SKM-1 (cell line): ENCODE measurements around the gene NTHL1.
"Not testable (repeated sequence)": the region's sequence is repeated elsewhere in the genome, so short reads cannot be mapped to it uniquely, and the experiment has no call there.

Experiments used
- DNase-seq: peaks from one replicate; lab custom pipeline; 2025; ENCODE audit not compliant: unreplicated experiment; lab: John Stamatoyannopoulos, UW

NTHL1 gene

GRCh38 chr16:2011726-2012125 lies 35.9 kb downstream of the NTHL1 start:
- not testable (repeated sequence) for DNase-seq

GRCh38 chr16:2009791-2010510 lies 37.7 kb downstream of the NTHL1 start, which contains the start of gene ZNF598:
Gene ZNF598, minus strand, starts transcription at chr16:2009821.
- DNase-seq = peak; percentile 49

- DNase-seq = no peak
Measured at GRCh38 chr16:2009164-2009711, 38.4 kb downstream of the NTHL1 start.

GRCh38 chr16:2008631-2009163 lies 38.9 kb downstream of the NTHL1 start:
- DNase-seq = no peak

DNA sequence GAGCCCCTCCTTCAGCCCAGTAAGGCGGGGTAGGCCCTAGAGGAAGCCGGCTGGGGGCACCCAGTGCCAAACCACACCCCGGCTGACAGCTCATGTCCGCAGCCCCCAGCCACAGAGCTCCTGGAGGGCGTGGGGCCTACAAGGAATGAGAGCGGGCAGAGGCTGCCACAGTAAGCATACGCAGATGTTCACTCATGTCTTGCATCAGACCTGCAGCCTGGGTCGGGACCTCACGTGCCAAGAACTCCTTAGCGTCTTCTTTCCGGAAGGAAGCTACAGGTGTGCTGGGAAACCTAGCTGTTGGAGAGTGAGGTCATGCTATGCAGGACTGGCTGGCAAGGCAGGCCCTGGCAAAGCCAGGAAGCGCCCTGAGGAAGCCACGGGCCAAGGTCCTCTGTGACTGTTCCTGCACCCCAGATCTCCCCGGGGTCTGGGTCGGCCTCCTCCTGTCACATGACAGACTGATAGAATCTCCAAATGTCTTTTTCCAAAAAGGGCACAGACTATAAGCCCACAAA lies 39.6 kb downstream of the NTHL1 start:
- DNase-seq = no peak

DNA sequence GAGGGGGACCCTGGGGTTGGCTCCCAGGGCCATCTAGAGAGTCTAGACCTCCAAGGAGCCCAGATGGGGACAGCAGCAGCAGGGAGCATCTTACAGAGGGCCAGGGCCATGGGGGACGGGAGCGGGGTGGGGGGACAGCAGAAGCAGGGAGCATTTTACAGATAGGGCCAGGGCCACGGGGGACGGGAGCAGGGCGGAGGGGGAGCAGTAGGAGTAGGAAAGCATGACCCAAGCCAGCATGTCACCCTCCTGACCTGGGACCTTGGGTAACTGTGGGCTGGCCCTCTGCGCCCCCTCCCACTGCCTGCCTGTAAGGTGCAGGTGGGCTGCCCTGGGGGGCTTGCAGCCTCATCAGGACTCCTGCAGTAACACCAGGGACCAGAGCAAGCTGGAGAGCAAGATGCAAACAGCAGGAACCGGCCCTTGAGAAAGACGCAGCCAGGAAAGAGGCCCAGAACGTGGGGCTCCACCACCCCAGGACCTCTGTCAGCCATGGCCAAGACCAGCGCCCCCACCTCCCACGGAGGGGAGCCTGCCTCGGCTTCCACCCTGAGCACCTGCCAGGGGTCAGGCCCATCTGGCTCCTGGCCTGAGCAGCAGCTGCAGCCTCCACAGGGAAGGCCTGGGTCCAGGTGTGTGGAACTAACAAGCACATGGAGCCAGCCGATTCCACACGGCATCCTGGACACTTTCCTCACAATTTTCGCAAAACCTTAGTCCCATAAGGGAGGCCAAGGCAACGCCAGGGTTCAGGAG lies 40.4 kb downstream of the NTHL1 start:
- DNase-seq = no peak

- no peak for DNase-seq
Measured at GRCh38 chr16:2006317-2006716, 41.3 kb downstream of the NTHL1 start.

GRCh38 chr16:2005646-2006045 lies 42.0 kb downstream of the NTHL1 start:
- no peak for DNase-seq

DNA sequence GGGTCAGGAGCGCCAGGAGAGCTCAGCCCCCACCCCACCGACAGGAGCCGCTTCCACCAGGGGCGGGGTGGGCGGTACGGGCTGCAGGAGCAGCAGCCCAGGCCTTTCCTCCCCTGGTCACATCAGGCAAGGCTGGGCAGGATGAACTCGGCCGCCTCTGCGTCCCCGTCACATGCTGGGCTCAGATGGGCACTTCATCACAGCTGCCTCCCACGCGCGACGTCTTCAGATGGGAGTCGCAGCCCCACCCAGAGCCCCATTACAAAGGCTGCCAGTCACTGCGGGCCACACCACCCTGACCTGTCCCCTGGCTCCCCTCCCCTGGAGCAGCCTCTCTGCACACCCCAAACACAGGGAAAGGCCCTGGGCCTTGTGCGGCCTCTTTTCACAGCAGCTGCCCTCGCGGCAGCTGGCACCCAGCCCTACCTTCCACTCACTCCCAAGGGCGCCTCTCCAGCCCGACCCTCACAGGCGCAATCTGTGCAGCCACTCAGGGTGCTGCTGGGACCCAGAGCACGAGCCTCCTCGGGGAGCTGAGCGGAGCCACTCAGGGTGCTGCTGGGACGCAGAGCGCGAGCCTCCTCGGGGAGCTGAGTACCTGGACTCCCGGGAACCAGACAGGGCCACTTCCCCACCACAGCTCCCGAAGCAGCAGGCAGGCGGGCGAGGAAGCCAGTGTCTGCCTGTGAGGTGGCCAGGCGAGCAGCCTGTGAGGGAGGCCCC lies 42.7 kb downstream of the NTHL1 start:
- no peak for DNase-seq

DNA sequence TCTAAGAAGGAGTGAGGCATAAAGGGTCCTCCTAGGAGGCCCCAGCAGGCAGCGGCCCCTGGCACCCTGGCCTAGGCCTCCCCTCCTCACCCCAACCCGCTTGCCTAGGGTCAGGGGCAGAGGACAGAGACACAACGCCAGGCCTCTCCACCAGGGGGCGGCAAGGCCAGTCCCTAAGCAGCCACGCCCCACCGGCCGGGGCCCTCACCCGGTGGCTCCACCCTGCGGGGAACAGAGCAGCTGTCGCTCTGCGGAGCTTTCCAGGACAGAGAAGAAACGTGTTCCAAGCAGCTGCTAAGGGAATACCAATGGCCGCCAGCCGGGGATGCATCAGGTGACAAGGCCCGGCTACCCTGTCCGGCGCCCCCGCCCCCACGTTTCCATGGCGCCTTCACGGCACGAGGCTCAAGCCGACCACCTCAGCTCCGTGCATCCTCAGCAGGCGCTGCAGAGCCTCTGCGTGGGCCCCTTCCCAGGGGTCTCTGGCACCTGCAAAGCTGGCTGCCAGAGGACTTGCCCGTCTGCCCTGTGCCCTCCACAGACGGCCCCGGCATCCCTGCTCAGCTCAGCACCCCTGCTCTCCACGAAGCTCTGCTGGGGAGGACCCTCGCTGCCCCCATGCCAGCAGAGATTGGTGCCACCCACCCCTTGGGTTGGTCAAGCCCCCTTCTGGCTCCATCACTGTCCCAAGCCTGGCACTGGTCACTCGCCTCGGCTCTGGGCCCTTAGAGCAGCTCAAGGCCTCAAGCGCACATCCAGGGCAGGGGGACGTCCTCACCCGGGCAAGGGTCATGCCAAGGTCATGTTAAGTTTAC lies 43.6 kb downstream of the NTHL1 start:
- DNase-seq = peak; percentile 87

GRCh38 chr16:2003231-2003826 lies 44.3 kb downstream of the NTHL1 start:
- no peak for DNase-seq

- no peak for DNase-seq
Measured at GRCh38 chr16:2002406-2003230, 45.0 kb downstream of the NTHL1 start.

- DNase-seq = no peak
Measured at GRCh38 chr16:2001456-2002355, 45.9 kb downstream of the NTHL1 start.

DNA sequence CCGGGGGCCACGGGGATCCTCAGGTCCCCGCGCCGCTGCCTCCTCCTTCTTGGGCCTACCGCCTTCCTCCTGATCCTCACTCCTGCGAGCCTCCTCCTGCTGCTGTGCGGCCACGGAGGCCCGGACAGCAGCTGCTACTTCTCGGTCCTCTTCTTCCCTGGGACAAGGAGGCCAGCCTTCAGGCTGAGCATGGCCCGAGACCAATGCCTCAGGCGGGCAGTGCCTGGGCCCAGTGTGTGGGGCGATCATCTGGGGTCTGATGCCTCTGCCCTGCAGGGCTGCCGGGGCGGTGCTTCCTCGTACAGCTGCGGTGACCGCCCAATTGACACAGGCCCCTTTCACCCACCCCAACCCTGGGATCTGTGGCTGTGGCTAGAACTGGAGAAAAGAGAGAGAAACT lies 46.6 kb downstream of the NTHL1 start:
- DNase-seq = no peak

GRCh38 chr16:1999866-2000514 lies 47.6 kb downstream of the NTHL1 start:
- DNase-seq = no peak

DNA sequence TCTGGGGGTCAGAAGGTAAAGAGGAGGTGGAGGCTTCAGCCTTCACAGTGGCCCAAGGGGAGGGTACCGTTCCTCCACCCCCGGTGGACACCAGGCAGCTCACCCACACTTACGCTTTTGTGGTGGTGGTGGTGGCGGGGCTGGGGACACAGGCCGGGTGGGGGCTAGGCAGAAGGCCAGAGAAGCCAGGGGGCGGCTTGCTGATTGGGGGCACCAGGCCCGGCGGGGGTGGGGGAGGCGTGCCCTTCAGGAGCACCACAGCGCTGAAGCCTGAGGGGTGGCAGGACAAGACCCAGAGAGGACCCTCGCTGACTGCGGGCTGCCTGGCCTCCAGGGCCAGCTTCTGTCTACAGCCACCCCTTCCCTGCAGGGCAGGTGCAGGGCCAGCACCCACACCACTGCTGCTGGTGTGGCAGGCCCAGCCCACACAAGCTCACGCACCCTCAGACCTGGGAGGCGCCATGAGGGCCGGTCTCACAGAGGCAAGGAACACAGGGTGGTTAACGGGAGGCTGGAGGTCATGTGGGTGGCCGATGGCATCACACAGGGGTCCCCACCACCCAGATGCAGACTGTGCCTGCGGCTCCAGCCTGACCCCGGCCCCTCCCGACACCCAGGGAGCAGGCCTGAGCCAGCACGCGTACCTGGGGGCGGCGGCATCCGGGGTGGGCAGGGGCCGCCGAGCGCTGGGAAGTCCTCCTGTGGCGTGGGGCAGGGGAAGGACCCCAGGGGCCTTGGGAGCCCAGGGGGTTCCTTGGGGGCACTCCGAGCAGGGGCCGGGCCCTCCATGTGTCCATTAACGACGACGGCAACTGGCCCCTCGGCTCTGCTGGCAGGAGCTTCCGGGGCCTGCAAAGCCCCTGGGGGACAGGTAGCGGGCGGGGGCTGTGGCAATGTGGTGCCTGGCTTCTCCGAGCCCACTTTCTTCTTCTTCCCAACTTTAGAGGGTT lies 48.5 kb downstream of the NTHL1 start:
- no peak for DNase-seq
